Measurements from ENCODE around the gene JAK1.

The JAK1 gene

GRCh38 chr1:64917907-64918306 lies 48.4 kb downstream of the JAK1 start:
- no peak for DNase-seq

GRCh38 chr1:64917328-64917861 lies 49.0 kb downstream of the JAK1 start:
- DNase-seq, result no peak

- no peak for DNase-seq
Observed at GRCh38 chr1:64915381-64916274, 50.7 kb downstream of the JAK1 start.

- DNase-seq, result no peak
Observed at GRCh38 chr1:64913361-64914015, 52.9 kb downstream of the JAK1 start.

GRCh38 chr1:64912191-64912590 lies 54.2 kb downstream of the JAK1 start:
- no peak for DNase-seq

- no peak for DNase-seq
Observed at GRCh38 chr1:64911326-64911725, 55.0 kb downstream of the JAK1 start.

GRCh38 chr1:64909031-64909430 lies 57.3 kb downstream of the JAK1 start:
- DNase-seq, result no peak

GRCh38 chr1:64908575-64908974 lies 57.8 kb downstream of the JAK1 start:
- DNase-seq, result no peak

- DNase-seq, result no peak
Observed at GRCh38 chr1:64906447-64906846, 59.9 kb downstream of the JAK1 start.

GRCh38 chr1:64903593-64903992 lies 62.8 kb downstream of the JAK1 start:
- DNase-seq, result no peak

- no peak for DNase-seq
Observed at GRCh38 chr1:64901663-64902062, 64.7 kb downstream of the JAK1 start.

- no peak for DNase-seq
Observed at GRCh38 chr1:64900916-64901315, 65.4 kb downstream of the JAK1 start.

GRCh38 chr1:64898107-64898861 lies 68.1 kb downstream of the JAK1 start:
- DNase-seq, result peak in 1 of 5 donors; percentile 8

GRCh38 chr1:64896551-64896950 lies 69.8 kb downstream of the JAK1 start:
- DNase-seq, result no peak

GRCh38 chr1:64895500-64895899 lies 70.8 kb downstream of the JAK1 start:
- no peak for DNase-seq

- no peak for DNase-seq
Observed at GRCh38 chr1:64894438-64895196, 71.7 kb downstream of the JAK1 start.

- no peak for DNase-seq
Observed at GRCh38 chr1:64893921-64894320, 72.4 kb downstream of the JAK1 start.

GRCh38 chr1:64892576-64893573 lies 73.5 kb downstream of the JAK1 start:
- no peak for DNase-seq

GRCh38 chr1:64891448-64891825 lies 74.9 kb downstream of the JAK1 start:
- DNase-seq, result no peak

GRCh38 chr1:64890699-64891447 lies 75.5 kb downstream of the JAK1 start:
- no peak for DNase-seq
